Urinary bladder (tissue), 4 donors: Measurements from ENCODE around the gene SLC26A8. TPM values are rescaled to one million over a fixed set of nuclear protein-coding genes. Genes with fewer than 3 reads are reported as not detected.
"Not testable (repeated sequence)": the region's sequence is repeated elsewhere in the genome, so short reads cannot be mapped to it uniquely, and the experiment has no call there.

Experiments
- DNase-seq: peaks from one replicate; pipeline ENCODE4 v3.0.0-alpha.2; 2015; ENCODE audit errors: extremely low spot score
- H3K27ac ChIP-seq: one replicate; pipeline ENCODE4 v1.5.1; 2013; ENCODE audit warnings: low read depth, mild to moderate bottlenecking, moderate library complexity
- H3K36me3 ChIP-seq: one replicate; pipeline ENCODE4 v1.6.1; 2013; ENCODE audit warnings: mild to moderate bottlenecking, moderate library complexity; ENCODE audit not compliant: insufficient read depth
- H3K4me1 ChIP-seq: one replicate; pipeline ENCODE4 v1.6.1; 2013; ENCODE audit warnings: mild to moderate bottlenecking, moderate library complexity; ENCODE audit not compliant: insufficient read depth
- H3K4me3 ChIP-seq: one replicate; pipeline ENCODE4 v1.5.1; 2013; ENCODE audit warnings: low read depth, low read length
- WGBS: extraction: QIAGEN DNeasy Blood & Tissue Kit; methylation state at CpG from one replicate; pipeline ENCODE4 v1.1.7; 2013; 5-methylcytosine and 5-hydroxymethylcytosine counted together
- polyA plus RNA-seq: library from polyadenylated mRNA; stranded (reverse); fragments of 200-250 nt; gene quantifications from one replicate; pipeline ENCODE4 v1.2.3, GENCODE V29; 2013
- total RNA-seq: library from RNA; depleted of rRNA; stranded (reverse); fragments of >200 nt; gene quantifications from one replicate; pipeline ENCODE4 v1.2.3, GENCODE V29; 2014
- donor health status: healthy with polysubstance abuse.
- donor health status: healthy.

Gene SLC26A8
- total and polyA plus RNA-seq, 2 donors: 0.09 to 0.11 TPM

- H3K4me3 ChIP-seq: no peak overlapping the region
- H3K4me1 ChIP-seq: no peaks in the 10 kb centered on the region
- no peaks in the 10 kb centered on the region for H3K36me3 ChIP-seq
- no peak overlapping the region for H3K27ac ChIP-seq
- WGBS: 91% methylated on average over 11 of the region's 11 CpGs
- no peak for DNase-seq
These were observed 5.3 kb downstream of the SLC26A8 start for GRCh38 chr6:36019167-36019566.

DNA sequence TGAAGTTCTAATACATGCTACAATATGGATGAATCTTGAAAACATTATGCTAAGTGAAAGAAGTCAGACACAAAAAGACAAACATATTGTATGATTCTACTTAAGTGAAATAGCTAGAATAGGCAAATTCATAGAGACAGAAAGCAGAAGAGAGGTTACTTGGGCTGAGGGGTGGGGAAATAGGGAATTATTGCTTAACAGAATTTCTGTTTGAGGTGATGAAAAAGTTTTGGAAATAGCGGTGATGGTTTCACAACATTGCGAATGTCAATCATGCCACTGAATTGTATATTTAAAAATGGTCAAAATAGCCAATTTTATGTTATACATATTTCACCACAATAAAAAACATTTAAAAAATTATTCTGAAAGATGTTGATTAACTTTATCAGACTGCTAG lies 6.1 kb downstream of the SLC26A8 start:
- Histone ChIP-seq H3K36me3 (no peaks in the 10 kb centered on the region), H3K4me3 (no peak overlapping the region), H3K27ac (no peak overlapping the region), H3K4me1 (no peaks in the 10 kb centered on the region)
- no peak for DNase-seq
- 67% methylated on average over 2 of the region's 2 CpGs for WGBS

DNA sequence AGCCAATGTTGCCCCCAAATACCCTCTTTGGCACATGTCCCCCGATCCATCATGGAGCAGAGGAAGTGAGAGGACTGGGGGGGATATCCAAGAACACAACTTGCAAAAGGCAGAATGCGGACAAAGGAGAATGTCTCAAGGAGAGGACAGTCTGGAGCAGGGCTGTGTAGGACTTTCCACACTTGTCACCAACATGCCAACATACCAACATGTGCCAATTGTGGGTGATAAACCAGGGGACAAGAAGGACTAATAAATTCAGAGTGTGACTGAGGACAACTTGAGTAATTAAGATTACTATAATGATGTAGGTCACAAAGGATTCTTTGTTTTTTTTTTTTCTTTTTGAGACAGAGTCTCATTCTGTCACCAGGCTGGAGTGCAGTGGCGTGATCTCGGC lies 8.8 kb downstream of the SLC26A8 start:
- Histone ChIP-seq H3K36me3 (no peaks in the 10 kb centered on the region), H3K27ac (no peak overlapping the region), H3K4me1 (no peaks in the 10 kb centered on the region), H3K4me3 (no peak overlapping the region)
- no peak for DNase-seq
- 90% methylated on average over 4 of the region's 4 CpGs for WGBS

GRCh38 chr6:36000451-36000850 lies 24.0 kb downstream of the SLC26A8 start:
- Histone ChIP-seq H3K4me3 (no peak overlapping the region), H3K36me3 (no peaks in the 10 kb centered on the region), H3K27ac (no peak overlapping the region), H3K4me1 (no peaks in the 10 kb centered on the region)
- no peak for DNase-seq
- 65% methylated on average over 1 of the region's 1 CpG for WGBS

GRCh38 chr6:35993150-35993549 lies 31.3 kb downstream of the SLC26A8 start:
- Histone ChIP-seq H3K4me1 (no peaks in the 10 kb centered on the region), H3K4me3 (no peak overlapping the region), H3K36me3 (no peaks in the 10 kb centered on the region), H3K27ac (no peak overlapping the region)
- WGBS: 61% methylated on average over 3 of the region's 3 CpGs
- no peak for DNase-seq

DNA sequence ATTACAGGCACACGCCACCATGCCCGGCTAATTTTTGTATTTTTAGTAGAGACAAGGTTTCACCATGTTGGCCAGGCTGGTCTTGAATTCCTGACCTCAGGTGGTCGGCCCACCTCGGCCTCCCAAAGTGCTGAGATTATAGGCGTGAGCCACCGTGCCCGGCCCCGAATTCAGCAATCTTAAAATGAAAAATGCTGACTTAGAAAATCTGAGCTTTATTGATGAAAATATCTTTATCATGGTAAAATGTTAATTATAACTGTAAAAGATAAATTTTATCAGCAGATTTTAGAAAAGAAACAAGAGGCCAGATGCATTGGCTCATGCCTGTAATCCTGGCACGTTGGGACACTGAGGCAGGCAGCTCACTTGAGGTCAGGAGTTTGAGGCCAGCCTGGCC lies 36.4 kb downstream of the SLC26A8 start:
- WGBS: 93% methylated on average over 9 of the region's 9 CpGs
- H3K27ac ChIP-seq, DNase-seq, H3K4me3 ChIP-seq, H3K36me3 ChIP-seq, H3K4me1 ChIP-seq: not testable (repeated sequence)

- 77% methylated on average over 4 of the region's 4 CpGs for whole genome bisulfite sequencing
- Histone ChIP-seq H3K4me3 (no peak overlapping the region), H3K36me3 (no peaks in the 10 kb centered on the region), H3K4me1 (no peaks in the 10 kb centered on the region), H3K27ac (no peak overlapping the region)
- DNase-seq: no peak
These were observed 39.7 kb downstream of the SLC26A8 start for GRCh38 chr6:35984701-35985100.

- WGBS: 89% methylated on average over 6 of the region's 6 CpGs
- no peak overlapping the region for H3K27ac ChIP-seq
- H3K4me3 ChIP-seq: no peak overlapping the region
- DNase-seq: no peak
- no peaks in the 10 kb centered on the region for H3K4me1 ChIP-seq
- no peaks in the 10 kb centered on the region for H3K36me3 ChIP-seq
These were observed 43.3 kb downstream of the SLC26A8 start for GRCh38 chr6:35980991-35981645.

GRCh38 chr6:35980126-35980525 lies 44.3 kb downstream of the SLC26A8 start:
- H3K4me3 ChIP-seq, H3K36me3 ChIP-seq, H3K4me1 ChIP-seq, DNase-seq, H3K27ac ChIP-seq: not testable (repeated sequence)
- WGBS: 99% methylated on average over 1 of the region's 1 CpG

- H3K36me3 ChIP-seq: no peaks in the 10 kb centered on the region
- no peak overlapping the region for H3K4me3 ChIP-seq
- 89% methylated on average over 4 of the region's 4 CpGs for WGBS
- no peak overlapping the region for H3K27ac ChIP-seq
- DNase-seq: no peak
- no peaks in the 10 kb centered on the region for H3K4me1 ChIP-seq
These were observed 47.1 kb downstream of the SLC26A8 start for GRCh38 chr6:35977308-35977707.

DNA sequence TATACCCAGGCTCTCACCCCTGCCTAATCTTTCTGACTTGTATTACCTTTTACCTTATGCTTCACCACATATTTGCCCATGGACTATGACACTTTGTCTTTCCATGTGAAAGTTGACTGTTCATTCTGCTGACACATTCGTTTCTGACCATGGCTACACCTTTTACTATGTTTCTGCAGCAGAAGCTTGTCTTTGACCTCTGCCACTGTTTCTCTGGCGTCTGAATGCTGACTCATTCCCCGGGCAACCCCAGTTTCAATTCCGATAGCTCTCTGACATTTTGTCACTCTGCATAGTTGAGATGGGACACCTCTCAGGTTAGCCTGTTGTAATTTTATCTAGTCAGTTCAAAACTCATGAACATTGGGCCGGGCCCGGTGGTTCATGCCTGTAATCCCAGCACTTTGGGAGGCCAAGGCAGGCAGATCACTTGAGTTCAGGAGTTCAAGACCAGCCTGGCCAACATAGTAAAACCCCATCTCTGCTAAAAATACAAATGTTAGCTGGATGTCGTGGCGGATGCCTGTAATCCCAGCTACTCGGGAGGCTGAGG lies 50.7 kb downstream of the SLC26A8 start:
- DNase-seq: no peak
- Histone ChIP-seq H3K4me3 (no peak overlapping the region), H3K36me3 (no peaks in the 10 kb centered on the region), H3K27ac (no peak overlapping the region), H3K4me1 (no peaks in the 10 kb centered on the region)
- WGBS: 81% methylated on average over 9 of the region's 9 CpGs

- 36% methylated on average over 7 of the region's 7 CpGs for WGBS
- Histone ChIP-seq H3K4me1 (no peaks in the 10 kb centered on the region), H3K27ac (no peak overlapping the region), H3K4me3 (no peak overlapping the region), H3K36me3 (no peaks in the 10 kb centered on the region)
- DNase-seq: no peak
These were observed 51.7 kb downstream of the SLC26A8 start for GRCh38 chr6:35972471-35973367.

GRCh38 chr6:35970181-35970580 lies 54.3 kb downstream of the SLC26A8 start:
- no peaks in the 10 kb centered on the region for H3K4me1 ChIP-seq
- 78% methylated on average over 4 of the region's 4 CpGs for WGBS
- H3K4me3 ChIP-seq: no peak overlapping the region
- DNase-seq: no peak
- no peak overlapping the region for H3K27ac ChIP-seq
- no peaks in the 10 kb centered on the region for H3K36me3 ChIP-seq

DNA sequence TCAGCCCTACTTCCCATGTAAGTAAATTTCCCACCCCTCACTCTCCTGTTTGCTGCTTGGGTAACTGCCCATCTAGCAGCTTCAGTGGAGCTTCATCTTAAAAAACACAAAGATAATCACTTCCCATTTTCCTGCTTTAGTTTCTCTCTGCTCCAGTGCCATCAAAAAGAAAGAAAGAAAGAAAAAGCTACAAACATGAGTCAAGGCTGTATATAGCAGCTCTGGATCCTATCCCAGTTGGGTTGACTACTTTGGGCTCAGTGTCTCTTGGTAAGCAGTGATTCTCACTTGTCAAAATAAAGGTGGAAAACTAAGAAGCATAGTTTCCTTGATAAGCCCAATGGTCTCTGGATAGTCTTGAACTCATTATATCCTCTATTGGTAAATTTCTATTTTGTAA lies 54.8 kb downstream of the SLC26A8 start:
- no peak overlapping the region for H3K27ac ChIP-seq
- H3K4me1 ChIP-seq: no peaks in the 10 kb centered on the region
- H3K4me3 ChIP-seq: no peak overlapping the region
- H3K36me3 ChIP-seq: no peaks in the 10 kb centered on the region
- no peak for DNase-seq
